H9 (cell line): ENCODE results near the gene CEP131. TPM values are rescaled to one million over a fixed set of nuclear protein-coding genes. Genes with fewer than 3 reads are reported as not detected.

Experiments
- DNase-seq: peaks from one replicate; pipeline ENCODE4 v3.0.0-alpha.2; 2017
- H2AFZ ChIP-seq: one replicate; pipeline ENCODE4 v1.6.1; 2013; ENCODE audit warnings: mild to moderate bottlenecking, low read length, control low read depth, moderate library complexity
- H2AK5ac ChIP-seq: 2 replicates; pipeline ENCODE4 v1.6.1; 2013; ENCODE audit warnings: low read length, control low read depth, mixed read lengths; ENCODE audit not compliant: insufficient read length
- H2BK120ac ChIP-seq: one replicate; pipeline ENCODE4 v1.6.1; 2013; ENCODE audit warnings: low read depth, mild to moderate bottlenecking, low read length, control low read depth, inconsistent platforms; ENCODE audit not compliant: poor library complexity, severe bottlenecking
- H2BK12ac ChIP-seq: 2 replicates; pipeline ENCODE4 v1.6.1; 2013; ENCODE audit warnings: low read length, control low read depth, mixed read lengths, low read depth; ENCODE audit not compliant: insufficient read length
- H2BK15ac ChIP-seq: 2 replicates; pipeline ENCODE4 v1.6.1; 2013; ENCODE audit warnings: low read depth, low read length, control low read depth
- H2BK20ac ChIP-seq: one replicate; pipeline ENCODE4 v1.6.1; 2013; ENCODE audit warnings: low read depth, mild to moderate bottlenecking, low read length, control low read depth, inconsistent platforms; ENCODE audit not compliant: poor library complexity, severe bottlenecking
- H2BK5ac ChIP-seq: 2 replicates; pipeline ENCODE4 v1.6.1; 2013; ENCODE audit warnings: low read length, control low read depth, mixed read lengths; ENCODE audit not compliant: insufficient read length
- H3K14ac ChIP-seq: 2 replicates; pipeline ENCODE4 v1.6.1; 2013; ENCODE audit warnings: low read length, control low read depth; ENCODE audit not compliant: insufficient read depth
- H3K18ac ChIP-seq: 2 replicates; pipeline ENCODE4 v1.6.1; 2013; ENCODE audit warnings: low read depth, mild to moderate bottlenecking, mixed read lengths, low read length, control low read depth; ENCODE audit not compliant: insufficient read length
- H3K23ac ChIP-seq: 2 replicates; pipeline ENCODE4 v1.6.1; 2013; ENCODE audit warnings: low read length, control low read depth, mixed read lengths, low read depth; ENCODE audit not compliant: insufficient read length
- H3K23me2 ChIP-seq: 2 replicates; pipeline ENCODE4 v1.6.1; 2013; ENCODE audit warnings: low read depth, mild to moderate bottlenecking, mixed read lengths, low read length, control low read depth; ENCODE audit not compliant: insufficient read length, poor library complexity, severe bottlenecking
- H3K27ac ChIP-seq: 2 replicates; pipeline ENCODE4 v1.5.1; 2013; ENCODE audit warnings: low read length, control low read depth, mixed read lengths, low read depth; ENCODE audit not compliant: insufficient read length
- H3K27me3 ChIP-seq: 2 replicates; pipeline ENCODE4 v1.6.1; 2013; ENCODE audit warnings: low read length, control low read depth, inconsistent platforms; ENCODE audit not compliant: insufficient read depth
- H3K4ac ChIP-seq: 2 replicates; pipeline ENCODE4 v1.6.1; 2013; ENCODE audit warnings: low read depth, mild to moderate bottlenecking, control low read depth, inconsistent platforms, low read length, moderate library complexity
- H3K4me1 ChIP-seq: 2 replicates; pipeline ENCODE4 v1.6.1; 2013; ENCODE audit warnings: low read length, control low read depth, inconsistent platforms; ENCODE audit not compliant: insufficient read depth
- H3K4me2 ChIP-seq: 2 replicates; pipeline ENCODE4 v1.6.1; 2013; ENCODE audit warnings: low read length, control low read depth, mixed read lengths; ENCODE audit not compliant: insufficient read length, insufficient read depth
- H3K56ac ChIP-seq: 2 replicates; pipeline ENCODE4 v1.6.1; 2013; ENCODE audit warnings: low read depth, mild to moderate bottlenecking, mixed read lengths, low read length, control low read depth; ENCODE audit not compliant: insufficient read length
- H3K79me1 ChIP-seq: 2 replicates; pipeline ENCODE4 v1.6.1; 2013; ENCODE audit warnings: low read depth, mild to moderate bottlenecking, moderate library complexity, low read length, control low read depth, inconsistent platforms; ENCODE audit not compliant: insufficient read depth, poor library complexity, severe bottlenecking
- H3K79me2 ChIP-seq: 2 replicates; pipeline ENCODE4 v1.6.1; 2013; ENCODE audit warnings: low read length, control low read depth, inconsistent platforms; ENCODE audit not compliant: insufficient read depth
- H3K9ac ChIP-seq: 2 replicates; pipeline ENCODE4 v1.6.1; 2013; ENCODE audit warnings: low read length, control low read depth, mixed read lengths; ENCODE audit not compliant: insufficient read length; ENCODE audit errors: extremely low read depth
- H3K9me3 ChIP-seq: one replicate; pipeline ENCODE4 v1.6.1; 2013; ENCODE audit warnings: low read depth, low read length, inconsistent platforms; ENCODE audit not compliant: control insufficient read depth
- H3T11ph ChIP-seq: one replicate; pipeline ENCODE4 v1.6.1; 2013; ENCODE audit warnings: mild to moderate bottlenecking, low read length, control low read depth, inconsistent platforms
- H4K20me1 ChIP-seq: one replicate; pipeline ENCODE4 v1.6.1; 2013; ENCODE audit not compliant: control insufficient read depth, insufficient read length, insufficient read depth
- H4K5ac ChIP-seq: 2 replicates; pipeline ENCODE4 v1.6.1; 2013; ENCODE audit warnings: low read depth, mild to moderate bottlenecking, mixed read lengths, low read length, control low read depth; ENCODE audit not compliant: insufficient read length
- H4K8ac ChIP-seq: replicated peaks from 2 replicates; pipeline ENCODE4 v1.6.1; 2013; ENCODE audit warnings: low read length, control low read depth, mixed read lengths, low read depth; ENCODE audit not compliant: insufficient read length
- H4K91ac ChIP-seq: 2 replicates; pipeline ENCODE4 v1.6.1; 2013; ENCODE audit warnings: low read depth, mild to moderate bottlenecking, moderate library complexity, mixed read lengths, low read length, control low read depth; ENCODE audit not compliant: insufficient read length
- H3K27ac Mint-ChIP-seq, 3 experiments: 2 replicates in 2 of 3; 3 replicates in 1 of 3; pipeline ENCODE4 v1.8.0; 2020 to 2021; ENCODE audit warnings: mixed read lengths in 3 of 3, mild to moderate bottlenecking in 1 of 3, moderate library complexity in 1 of 3
- H3K27me3 Mint-ChIP-seq: 2 replicates; pipeline ENCODE4 v1.8.0; 2021; ENCODE audit warnings: low read depth, mild to moderate bottlenecking, moderate library complexity, mixed read lengths
- H3K36me3 Mint-ChIP-seq, 3 experiments: 2 replicates in 2 of 3; 3 replicates in 1 of 3; pipeline ENCODE4 v1.8.0; 2020 to 2021; ENCODE audit warnings: low read depth in 3 of 3, mixed read lengths in 3 of 3; ENCODE audit not compliant: insufficient read depth in 1 of 3
- H3K4me1 Mint-ChIP-seq, 2 experiments: 2 replicates each; pipeline ENCODE4 v1.8.0; 2020; ENCODE audit warnings: mixed read lengths in 2 of 2
- H3K4me3 Mint-ChIP-seq, 2 experiments: 2 replicates in 1 of 2; 3 replicates in 1 of 2; pipeline ENCODE4 v1.8.0; 2020 to 2021; ENCODE audit warnings: mild to moderate bottlenecking in 2 of 2, mixed read lengths in 2 of 2, moderate library complexity in 1 of 2
- H3K9me3 Mint-ChIP-seq, 2 experiments: 2 replicates in 1 of 2; 3 replicates in 1 of 2; pipeline ENCODE4 v1.8.0; 2020; ENCODE audit warnings: mild to moderate bottlenecking in 2 of 2, mixed read lengths in 2 of 2, moderate library complexity in 1 of 2
- WGBS: extraction: QIAGEN DNeasy Blood & Tissue Kit; methylation state at CpG from one replicate; pipeline ENCODE4 v1.1.7; 2013; ENCODE audit warnings: missing lambda C conversion rate, low lambda C conversion rate, mixed read lengths; ENCODE audit not compliant: insufficient read length; ENCODE audit errors: extremely low coverage; 5-methylcytosine and 5-hydroxymethylcytosine counted together
- total RNA-seq: library from RNA; stranded (reverse); gene quantifications from 2 replicates; pipeline ENCODE4 v1.2.1, GENCODE V29; 2021
- TF ChIP-seq, protein P1 (sequence below): fragments of 200-600 bp; sonication (generic); conservative IDR thresholded peaks from 3 replicates; pipeline ENCODE4 v1.8.0; 2021; ENCODE audit warnings: antibody characterized with exemption, mild to moderate bottlenecking

The CEP131 gene
- total RNA-seq, 1 experiment from 2014 or later: 16.3 TPM

DNA sequence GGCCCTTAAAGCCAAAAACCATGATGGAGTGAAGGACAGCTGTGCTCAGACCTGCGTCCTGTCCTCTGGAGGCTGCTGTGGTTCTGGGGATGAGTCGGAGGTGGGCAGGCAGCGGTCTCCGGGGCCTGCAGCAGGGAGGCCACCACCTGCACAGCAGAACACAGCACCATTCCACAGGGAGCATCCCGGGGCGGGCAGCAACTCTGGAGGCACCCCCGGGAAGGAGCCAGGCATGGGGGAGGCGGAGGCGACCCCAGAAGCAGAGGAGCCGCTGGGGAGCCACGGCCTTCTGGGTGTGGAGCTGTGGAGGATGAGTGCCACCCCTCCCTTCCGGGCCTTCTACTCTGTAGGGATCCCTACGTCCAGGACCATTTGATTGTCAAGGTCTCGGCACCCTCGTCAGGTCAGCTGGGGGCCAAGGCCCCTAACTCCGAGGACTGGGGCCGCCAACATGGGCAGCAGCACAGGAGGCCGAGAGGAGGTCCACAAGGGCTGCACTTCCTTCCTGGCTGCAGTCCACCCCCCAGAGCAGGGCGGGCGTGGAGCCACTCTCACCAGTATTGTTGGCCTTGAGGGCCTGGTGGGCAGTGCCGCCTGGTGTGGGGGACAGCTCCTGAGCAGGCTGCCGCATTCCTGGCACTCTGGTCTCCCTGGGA is 23.8 kb downstream of the CEP131 start:
- Histone ChIP-seq H3K9ac (no peak overlapping the region), H3K14ac (no peak overlapping the region), H3K23ac (no peak overlapping the region), H3K18ac (no peak overlapping the region), H2BK120ac (no peak overlapping the region), H3K79me1 (no peaks in the 10 kb centered on the region), H2BK20ac (no peak overlapping the region), H3K79me2 (no peaks in the 10 kb centered on the region), H3K23me2 (no peaks in the 10 kb centered on the region), H2BK5ac (no peak overlapping the region), H2AK5ac (no peak overlapping the region), H2BK12ac (no peak overlapping the region), H3K56ac (no peak overlapping the region), H3K27me3 (no peaks in the 10 kb centered on the region), H3T11ph (no peak overlapping the region), H4K5ac (no peak overlapping the region), H3K4me2 (no peak overlapping the region), H2BK15ac (no peak overlapping the region), H3K4me1 (no peaks in the 10 kb centered on the region), H3K4ac (no peak overlapping the region), H3K27ac (no peak overlapping the region), H3K9me3 (no peaks in the 10 kb centered on the region), H2AFZ (no peak overlapping the region), H4K20me1 (no peaks in the 10 kb centered on the region), H4K8ac (no peak overlapping the region), H4K91ac (no peak overlapping the region)
- DNase-seq: no peak
- no peak overlapping the region for H3K4me3 Mint-ChIP-seq
- H3K9me3 Mint-ChIP-seq: no peaks in the 10 kb centered on the region
- no peaks in the 10 kb centered on the region for H3K27me3 Mint-ChIP-seq
- no peak overlapping the region for H3K27ac Mint-ChIP-seq
- WGBS: no CpG with 5 or more reads among the region's 22 CpGs
- TF ChIP-seq, protein P1, sequence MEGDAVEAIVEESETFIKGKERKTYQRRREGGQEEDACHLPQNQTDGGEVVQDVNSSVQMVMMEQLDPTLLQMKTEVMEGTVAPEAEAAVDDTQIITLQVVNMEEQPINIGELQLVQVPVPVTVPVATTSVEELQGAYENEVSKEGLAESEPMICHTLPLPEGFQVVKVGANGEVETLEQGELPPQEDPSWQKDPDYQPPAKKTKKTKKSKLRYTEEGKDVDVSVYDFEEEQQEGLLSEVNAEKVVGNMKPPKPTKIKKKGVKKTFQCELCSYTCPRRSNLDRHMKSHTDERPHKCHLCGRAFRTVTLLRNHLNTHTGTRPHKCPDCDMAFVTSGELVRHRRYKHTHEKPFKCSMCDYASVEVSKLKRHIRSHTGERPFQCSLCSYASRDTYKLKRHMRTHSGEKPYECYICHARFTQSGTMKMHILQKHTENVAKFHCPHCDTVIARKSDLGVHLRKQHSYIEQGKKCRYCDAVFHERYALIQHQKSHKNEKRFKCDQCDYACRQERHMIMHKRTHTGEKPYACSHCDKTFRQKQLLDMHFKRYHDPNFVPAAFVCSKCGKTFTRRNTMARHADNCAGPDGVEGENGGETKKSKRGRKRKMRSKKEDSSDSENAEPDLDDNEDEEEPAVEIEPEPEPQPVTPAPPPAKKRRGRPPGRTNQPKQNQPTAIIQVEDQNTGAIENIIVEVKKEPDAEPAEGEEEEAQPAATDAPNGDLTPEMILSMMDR: no peak
- peaks cover 3% of the 10 kb centered on the region in 2 experiments; a peak in 2 of 4 replicates for H3K4me1 Mint-ChIP-seq
- peaks cover 0 to 22% (median 13%) of the 10 kb centered on the region in 3 experiments; a peak in 5 of 7 replicates for H3K36me3 Mint-ChIP-seq
